Keratinocyte (primary cell): ENCODE measurements around the gene PARP9.

Experiments used
- EZH2 ChIP-seq: IDR thresholded peaks from one replicate; pipeline ENCODE4 v1.6.1; 2012; ENCODE audit warnings: inconsistent platforms, mild to moderate bottlenecking, low read length, moderate library complexity
- TF ChIP-seq, protein P1 (sequence below), 3 experiments: IDR thresholded peaks in 1 of 3; conservative IDR thresholded peaks in 1 of 3; optimal IDR thresholded peaks in 1 of 3; 2 replicates in 2 of 3; 3 replicates in 1 of 3; pipeline versions ENCODE3 to v1.5.1; 2011; ENCODE audit warnings: low read length in 3 of 3, mild to moderate bottlenecking in 3 of 3, moderate library complexity in 2 of 3, control low read depth in 1 of 3, inconsistent platforms in 1 of 3; ENCODE audit not compliant: insufficient read depth in 2 of 3; ENCODE audit errors: extremely low read depth in 1 of 3

DNA sequence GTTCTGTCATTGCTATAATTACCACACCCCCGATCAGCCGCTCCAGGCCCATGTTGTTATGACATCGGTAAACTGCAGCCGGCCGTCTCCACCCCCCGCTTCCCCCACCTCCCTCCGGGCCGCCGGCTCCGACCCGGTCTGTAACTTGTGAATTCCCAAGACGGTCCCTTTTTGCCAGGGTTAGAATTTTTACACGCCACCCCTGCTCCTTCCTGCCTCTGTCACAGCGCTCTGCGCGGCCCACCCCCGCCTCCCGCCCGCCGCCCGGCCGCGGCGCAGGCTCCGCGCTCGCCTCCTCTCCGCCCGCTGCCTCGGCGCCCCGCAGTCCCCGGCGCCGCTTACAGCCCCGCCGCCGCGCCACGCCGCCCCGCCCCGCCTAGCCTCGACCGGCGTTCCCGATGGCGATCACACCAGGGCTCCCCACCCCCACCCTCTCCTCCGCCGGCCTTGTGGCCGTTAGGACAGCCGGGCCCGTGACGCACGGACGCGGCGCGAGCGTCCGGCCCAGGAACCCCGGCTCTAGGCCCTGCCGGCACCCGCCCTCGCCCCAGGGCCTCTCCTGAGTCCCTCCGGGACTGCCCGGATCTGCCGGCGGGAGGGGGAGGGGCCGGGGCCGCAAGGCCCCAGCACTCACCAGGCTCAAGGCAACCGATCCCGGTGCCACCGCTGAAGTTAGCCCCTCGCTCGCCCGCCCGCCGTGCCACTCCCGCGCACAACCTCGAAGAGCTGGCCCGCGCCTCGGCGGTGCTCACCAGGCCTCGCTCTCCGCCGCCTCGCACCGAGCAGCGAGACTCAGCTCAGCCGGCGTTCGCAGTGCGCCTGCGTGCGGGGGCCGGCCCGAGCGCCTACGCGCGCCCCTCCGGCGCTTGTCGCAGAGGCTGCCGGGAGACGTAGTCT is 49.7 kb downstream of the PARP9 start, which contains the start of gene KPNA1:
- TF ChIP-seq, protein P1, sequence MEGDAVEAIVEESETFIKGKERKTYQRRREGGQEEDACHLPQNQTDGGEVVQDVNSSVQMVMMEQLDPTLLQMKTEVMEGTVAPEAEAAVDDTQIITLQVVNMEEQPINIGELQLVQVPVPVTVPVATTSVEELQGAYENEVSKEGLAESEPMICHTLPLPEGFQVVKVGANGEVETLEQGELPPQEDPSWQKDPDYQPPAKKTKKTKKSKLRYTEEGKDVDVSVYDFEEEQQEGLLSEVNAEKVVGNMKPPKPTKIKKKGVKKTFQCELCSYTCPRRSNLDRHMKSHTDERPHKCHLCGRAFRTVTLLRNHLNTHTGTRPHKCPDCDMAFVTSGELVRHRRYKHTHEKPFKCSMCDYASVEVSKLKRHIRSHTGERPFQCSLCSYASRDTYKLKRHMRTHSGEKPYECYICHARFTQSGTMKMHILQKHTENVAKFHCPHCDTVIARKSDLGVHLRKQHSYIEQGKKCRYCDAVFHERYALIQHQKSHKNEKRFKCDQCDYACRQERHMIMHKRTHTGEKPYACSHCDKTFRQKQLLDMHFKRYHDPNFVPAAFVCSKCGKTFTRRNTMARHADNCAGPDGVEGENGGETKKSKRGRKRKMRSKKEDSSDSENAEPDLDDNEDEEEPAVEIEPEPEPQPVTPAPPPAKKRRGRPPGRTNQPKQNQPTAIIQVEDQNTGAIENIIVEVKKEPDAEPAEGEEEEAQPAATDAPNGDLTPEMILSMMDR (optimal IDR thresholded peaks at IDR 0.05 in 1 of 3, IDR thresholded peaks at IDR 0.05 in 1 of 3, conservative IDR thresholded peaks at IDR 0.05 in 1 of 3; ENCODE audit: extremely low read depth in 1 of 3, insufficient read depth in 2 of 3, low read length in 3 of 3) = no peak
- TF ChIP-seq EZH2 = no peak
